Measurements from ENCODE around the gene ARFGEF3. TPM values are rescaled to one million over a fixed set of nuclear protein-coding genes. Genes with fewer than 3 reads are reported as not detected.

ARFGEF3 gene
- total RNA-seq, 5 donors from 2014 or later (not counting 1 experiment from before 2014, with no cell fraction given) = 0.09 to 0.12 (median 0.10) TPM; not detected in 2

DNA sequence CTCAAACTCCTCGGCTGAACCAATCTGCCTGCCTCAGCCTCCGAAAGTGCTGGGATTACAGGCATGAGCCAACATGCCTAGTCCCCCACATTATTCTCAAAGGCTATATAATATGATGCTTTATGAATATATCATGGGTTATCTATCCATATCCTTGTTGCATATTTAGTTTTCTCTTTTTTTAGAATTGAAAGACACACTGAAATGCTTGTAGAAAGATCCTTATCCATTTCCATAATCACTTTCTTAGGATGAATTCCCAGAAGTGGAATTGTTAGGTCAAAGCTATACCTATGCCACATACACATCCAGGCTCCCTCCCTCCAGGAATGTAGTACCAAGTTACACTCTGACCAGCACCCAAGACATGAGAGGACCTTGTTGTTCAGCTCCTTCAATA, 2.5 kb upstream of the ARFGEF3 start:
- Histone ChIP-seq H3K9me3 (no peaks in the 10 kb centered on the region), H3K27ac (ENCODE audit: low read length) (no peak overlapping the region), H3K4me3 (ENCODE audit: control insufficient read depth in 1 of 2, extremely low read depth in 1 of 2, low read length in 1 of 2) (no peak overlapping the region), H3K4me1 (ENCODE audit: control insufficient read depth in 1 of 2, extremely low read depth in 1 of 2, insufficient read depth in 2 of 2, low read length in 2 of 2) (peaks cover 0 to 16% of the 10 kb centered on the region in 2 experiments), H3K36me3 (ENCODE audit: control insufficient read depth in 2 of 2, extremely low read depth in 1 of 2, insufficient read depth in 1 of 2, low read length in 1 of 2) (no peaks in the 10 kb centered on the region), H3K27me3 (replicated peaks in 1 of 2; ENCODE audit: control insufficient read depth in 2 of 2, extremely low read depth in 1 of 2, insufficient read depth in 2 of 2, low read length in 1 of 2) (peaks cover 12 to 28% of the 10 kb centered on the region in 2 experiments)
- Mint-ChIP-seq H3K27ac (no peak overlapping the region), H3K4me1 (peaks cover 7 to 15% (median 12%) of the 10 kb centered on the region in 3 donors), H3K4me3 (no peak overlapping the region), H3K36me3 (no peaks in the 10 kb centered on the region), H3K9me3 (no peaks in the 10 kb centered on the region), H3K27me3 (peaks cover 51 to 59% of the 10 kb centered on the region in 2 donors)
- DNase-seq = no peak
- ATAC-seq (replicated peaks in 1 of 4) = no peak
- CTCF ChIA-PET = interaction anchor here in 1 of 2 donors (0.6 kb wide), 2 partner anchors 46 to 100 kb away, joined by 3 to 6 read pairs; no protein-coding TSS in a partner anchor
- POLR2A ChIA-PET = no interaction called here
- no CpG with 5 or more reads among the region's 2 CpGs for WGBS (ENCODE audit: insufficient coverage)

DNA sequence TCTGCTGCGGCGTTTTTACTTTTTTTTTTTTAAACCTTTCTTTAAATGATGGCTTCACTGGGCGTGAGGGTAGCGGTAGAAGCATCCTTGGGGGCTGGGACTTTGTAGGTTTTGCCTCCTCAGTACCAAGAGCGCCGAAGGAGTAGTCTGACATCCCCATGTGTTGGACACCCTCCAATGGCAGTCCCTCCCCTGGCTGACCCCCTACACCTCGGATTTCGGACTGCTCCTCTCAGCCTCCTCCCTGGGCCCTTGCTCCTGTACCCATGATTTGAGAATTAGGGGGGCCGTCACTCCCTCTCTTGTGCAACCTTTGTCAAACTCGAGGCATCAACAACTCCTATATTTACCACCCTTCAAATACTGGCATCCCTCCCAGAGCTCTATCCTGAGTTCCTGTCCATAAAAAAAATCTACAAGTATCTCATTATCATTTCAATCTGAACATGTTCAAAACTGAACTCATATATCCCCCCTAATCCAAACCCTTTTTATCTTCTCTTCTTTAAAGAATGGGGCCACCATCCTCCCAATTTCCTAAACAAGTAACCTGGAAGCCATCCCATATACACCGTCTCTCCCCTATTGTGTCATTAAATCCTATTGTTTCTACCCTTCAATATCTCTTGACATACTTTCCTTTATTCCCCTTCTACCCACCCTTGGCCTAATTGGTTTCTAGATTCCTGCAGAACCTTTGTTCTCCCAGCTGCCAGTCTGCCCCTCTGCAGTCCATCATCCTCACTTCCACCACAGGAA, 1.2 kb upstream of the ARFGEF3 start:
- ChIA-PET CTCF (interaction anchor here in 1 of 2 donors (0.6 kb wide), 1 partner anchor 168 kb away, joined by 4 read pairs; no protein-coding TSS in a partner anchor), POLR2A (interaction anchor here in 1 of 2 donors (0.6 kb wide), 2 partner anchors 7 to 358 kb away, joined by 3 to 4 read pairs; no protein-coding TSS in a partner anchor)
- Histone ChIP-seq H3K4me3 (ENCODE audit: control insufficient read depth in 1 of 2, extremely low read depth in 1 of 2, low read length in 1 of 2) (no peak overlapping the region), H3K36me3 (ENCODE audit: control insufficient read depth in 2 of 2, extremely low read depth in 1 of 2, insufficient read depth in 1 of 2, low read length in 1 of 2) (no peaks in the 10 kb centered on the region), H3K9me3 (no peaks in the 10 kb centered on the region), H3K4me1 (ENCODE audit: control insufficient read depth in 1 of 2, extremely low read depth in 1 of 2, insufficient read depth in 2 of 2, low read length in 2 of 2) (peaks cover 0 to 16% of the 10 kb centered on the region in 2 experiments), H3K27ac (ENCODE audit: low read length) (no peak overlapping the region), H3K27me3 (replicated peaks in 1 of 2; ENCODE audit: control insufficient read depth in 2 of 2, extremely low read depth in 1 of 2, insufficient read depth in 2 of 2, low read length in 1 of 2) (peaks cover 12 to 38% of the 10 kb centered on the region in 2 experiments)
- DNase-seq (no peak), ATAC-seq (replicated peaks in 1 of 4) (no peak)
- no peaks in the 10 kb centered on the region for H3K9me3 Mint-ChIP-seq
- peak overlapping the region; percentile 55 to 77 (median 56) for H3K4me3 Mint-ChIP-seq
- WGBS (ENCODE audit: insufficient coverage) = 72% methylated on average over 4 of the region's 11 CpGs
- peaks cover 58% of the 10 kb centered on the region in 2 donors for H3K27me3 Mint-ChIP-seq
- no peaks in the 10 kb centered on the region for H3K36me3 Mint-ChIP-seq
- H3K4me1 Mint-ChIP-seq = peaks cover 7 to 15% (median 12%) of the 10 kb centered on the region in 3 donors
- H3K27ac Mint-ChIP-seq = no peak overlapping the region

- ATAC-seq (replicated peaks in 1 of 4) = no peak
- CTCF ChIA-PET = no interaction called here
These were observed 726 bp upstream of the ARFGEF3 start for GRCh38 chr6:138161088-138161337.

GRCh38 chr6:138162111-138162954, 594 bp downstream of the ARFGEF3 start:
- WGBS (ENCODE audit: insufficient coverage) = 2% methylated on average over 47 of the region's 53 CpGs
- peak overlapping the region; percentile 28 to 70 for H3K4me3 ChIP-seq (ENCODE audit: control insufficient read depth in 1 of 2, extremely low read depth in 1 of 2, low read length in 1 of 2)
- H3K9me3 Mint-ChIP-seq = no peaks in the 10 kb centered on the region
- CTCF ChIA-PET = no interaction called here
- peaks cover 61 to 62% of the 10 kb centered on the region in 2 donors for H3K27me3 Mint-ChIP-seq
- no peak overlapping the region for H3K27ac ChIP-seq (ENCODE audit: low read length)
- no peaks in the 10 kb centered on the region for H3K9me3 ChIP-seq
- H3K4me1 ChIP-seq (ENCODE audit: control insufficient read depth in 1 of 2, extremely low read depth in 1 of 2, insufficient read depth in 2 of 2, low read length in 2 of 2) = peaks cover 0 to 16% of the 10 kb centered on the region in 2 experiments
- no peaks in the 10 kb centered on the region for H3K36me3 ChIP-seq (ENCODE audit: control insufficient read depth in 2 of 2, extremely low read depth in 1 of 2, insufficient read depth in 1 of 2, low read length in 1 of 2)
- H3K27ac Mint-ChIP-seq = peak overlapping the region in 1 of 2 donors; percentile 1
- H3K27me3 ChIP-seq (replicated peaks in 1 of 2; ENCODE audit: control insufficient read depth in 2 of 2, extremely low read depth in 1 of 2, insufficient read depth in 2 of 2, low read length in 1 of 2) = peaks cover 9 to 39% of the 10 kb centered on the region in 2 experiments
- H3K36me3 Mint-ChIP-seq = no peaks in the 10 kb centered on the region
- peak overlapping the region; percentile 62 to 77 (median 70) for H3K4me3 Mint-ChIP-seq
- peak in 1 of 35 experiments; percentile 14 for DNase-seq
- peak in 2 of 4 experiments; percentile 33 to 34 for ATAC-seq (replicated peaks in 1 of 4)
- H3K4me1 Mint-ChIP-seq = peaks cover 7 to 15% (median 12%) of the 10 kb centered on the region in 3 donors
- POLR2A ChIA-PET = interaction anchor here in 1 of 2 donors (0.6 kb wide), 1 partner anchor 1121 kb away, joined by 4 read pairs; no protein-coding TSS in a partner anchor

More at GRCh38 chr6:138161088-138161337, 726 bp upstream of the ARFGEF3 start:
- peaks cover 56% of the 10 kb centered on the region in 2 donors for H3K27me3 Mint-ChIP-seq
- H3K4me1 Mint-ChIP-seq = peaks cover 7 to 15% (median 12%) of the 10 kb centered on the region in 3 donors
- H3K9me3 ChIP-seq = no peaks in the 10 kb centered on the region
- no peaks in the 10 kb centered on the region for H3K36me3 ChIP-seq (ENCODE audit: control insufficient read depth in 2 of 2, extremely low read depth in 1 of 2, insufficient read depth in 1 of 2, low read length in 1 of 2)
- H3K9me3 Mint-ChIP-seq = no peaks in the 10 kb centered on the region
- no peak for DNase-seq
- peaks cover 12 to 39% of the 10 kb centered on the region in 2 experiments for H3K27me3 ChIP-seq (replicated peaks in 1 of 2; ENCODE audit: control insufficient read depth in 2 of 2, extremely low read depth in 1 of 2, insufficient read depth in 2 of 2, low read length in 1 of 2)
- no peak overlapping the region for H3K27ac ChIP-seq (ENCODE audit: low read length)
- no peaks in the 10 kb centered on the region for H3K36me3 Mint-ChIP-seq
- H3K4me3 Mint-ChIP-seq = peak overlapping the region; percentile 55 to 77 (median 56)
- H3K27ac Mint-ChIP-seq = no peak overlapping the region
- peak overlapping the region in 1 of 2 donors; percentile 36 for H3K4me3 ChIP-seq (ENCODE audit: control insufficient read depth in 1 of 2, extremely low read depth in 1 of 2, low read length in 1 of 2)
- POLR2A ChIA-PET = interaction anchor here in 1 of 2 donors (0.6 kb wide), 2 partner anchors 8 to 358 kb away, joined by 3 to 4 read pairs; no protein-coding TSS in a partner anchor
- peaks cover 0 to 16% of the 10 kb centered on the region in 2 experiments for H3K4me1 ChIP-seq (ENCODE audit: control insufficient read depth in 1 of 2, extremely low read depth in 1 of 2, insufficient read depth in 2 of 2, low read length in 2 of 2)
- no CpG with 5 or more reads among the region's 8 CpGs for WGBS (ENCODE audit: insufficient coverage)

- Histone ChIP-seq H3K4me3 (ENCODE audit: control insufficient read depth in 1 of 2, extremely low read depth in 1 of 2, low read length in 1 of 2) (no peak overlapping the region), H3K9me3 (no peaks in the 10 kb centered on the region), H3K4me1 (ENCODE audit: control insufficient read depth in 1 of 2, extremely low read depth in 1 of 2, insufficient read depth in 2 of 2, low read length in 2 of 2) (peaks cover 0 to 16% of the 10 kb centered on the region in 2 experiments), H3K27ac (ENCODE audit: low read length) (no peak overlapping the region), H3K27me3 (replicated peaks in 1 of 2; ENCODE audit: control insufficient read depth in 2 of 2, extremely low read depth in 1 of 2, insufficient read depth in 2 of 2, low read length in 1 of 2) (peaks cover 9 to 39% of the 10 kb centered on the region in 2 experiments), H3K36me3 (ENCODE audit: control insufficient read depth in 2 of 2, extremely low read depth in 1 of 2, insufficient read depth in 1 of 2, low read length in 1 of 2) (no peaks in the 10 kb centered on the region)
- peak overlapping the region; percentile 62 to 77 (median 70) for H3K4me3 Mint-ChIP-seq
- ATAC-seq (replicated peaks in 1 of 4) (no peak), DNase-seq (no peak)
- 73% methylated on average over 3 of the region's 5 CpGs for WGBS (ENCODE audit: insufficient coverage)
- ChIA-PET POLR2A (no interaction called here), CTCF (no interaction called here)
- peaks cover 7 to 15% (median 12%) of the 10 kb centered on the region in 3 donors for H3K4me1 Mint-ChIP-seq
- H3K27ac Mint-ChIP-seq = no peak overlapping the region
- no peaks in the 10 kb centered on the region for H3K9me3 Mint-ChIP-seq
- H3K36me3 Mint-ChIP-seq = no peaks in the 10 kb centered on the region
- peaks cover 64 to 68% of the 10 kb centered on the region in 2 donors for H3K27me3 Mint-ChIP-seq
These were observed 1.3 kb downstream of the ARFGEF3 start for GRCh38 chr6:138162955-138163575.

DNA sequence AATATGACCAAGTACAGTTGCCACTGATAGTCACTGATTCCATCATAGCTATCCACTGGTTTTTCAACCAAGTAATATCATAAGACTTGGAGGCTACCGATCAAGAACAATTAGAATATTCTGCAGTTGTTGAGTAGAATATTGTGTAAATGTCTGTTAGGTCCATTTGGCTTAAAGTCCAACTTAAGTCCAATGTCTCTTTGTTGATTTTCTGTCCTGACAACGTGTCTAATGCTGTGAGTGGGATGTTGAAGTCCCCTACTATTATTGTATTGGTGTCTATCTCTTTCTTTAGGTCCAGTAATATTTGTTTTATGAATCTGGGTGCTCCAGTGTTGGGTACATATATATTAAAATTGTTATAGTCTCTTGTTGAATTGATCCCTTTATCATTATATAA, 13.9 kb downstream of the ARFGEF3 start:
- Histone ChIP-seq H3K27me3 (replicated peaks in 1 of 2; ENCODE audit: control insufficient read depth in 2 of 2, extremely low read depth in 1 of 2, insufficient read depth in 2 of 2, low read length in 1 of 2) (no peaks in the 10 kb centered on the region), H3K4me1 (ENCODE audit: control insufficient read depth in 1 of 2, extremely low read depth in 1 of 2, insufficient read depth in 2 of 2, low read length in 2 of 2) (no peaks in the 10 kb centered on the region), H3K4me3 (ENCODE audit: control insufficient read depth in 1 of 2, extremely low read depth in 1 of 2, low read length in 1 of 2) (no peak overlapping the region), H3K27ac (ENCODE audit: low read length) (no peak overlapping the region), H3K36me3 (ENCODE audit: control insufficient read depth in 2 of 2, extremely low read depth in 1 of 2, insufficient read depth in 1 of 2, low read length in 1 of 2) (no peaks in the 10 kb centered on the region), H3K9me3 (peaks cover 2% of the 10 kb centered on the region)
- POLR2A ChIA-PET = no interaction called here
- Mint-ChIP-seq H3K4me3 (no peak overlapping the region), H3K9me3 (peaks cover 13 to 28% (median 17%) of the 10 kb centered on the region in 3 donors), H3K27ac (no peak overlapping the region), H3K4me1 (no peaks in the 10 kb centered on the region), H3K36me3 (no peaks in the 10 kb centered on the region), H3K27me3 (peaks cover 27 to 29% of the 10 kb centered on the region in 2 donors)
- no peak for DNase-seq
- no peak for ATAC-seq (replicated peaks in 1 of 4)
- CTCF ChIA-PET = no interaction called here
- WGBS (ENCODE audit: insufficient coverage) = no CpG with 5 or more reads among the region's 2 CpGs
